ENCODE results near the gene ATL2. TPM values are rescaled to one million over a fixed set of nuclear protein-coding genes. Genes with fewer than 3 reads are reported as not detected.

Gene ATL2
- total and polyA plus RNA-seq, 2 of the 8 experiments (the other 6 are each of a cell fraction or from before 2014, with no cell fraction given) = 38.8 to 84.6 TPM

GRCh38 chr2:38298539-38298938, 78.5 kb downstream of the ATL2 start:
- H3K27ac ChIP-seq (ENCODE audit: low read depth, low read length) = no peak overlapping the region
- no peak overlapping the region for H4K8ac ChIP-seq (ENCODE audit: extremely low read depth, insufficient read depth, low read length)
- WGBS, 2 experiments (ENCODE audit: extremely low coverage in 1 of 2, insufficient coverage in 1 of 2, insufficient read length in 1 of 2, insufficient replicate concordance in 2 of 2, low coverage in 1 of 2, low lambda C conversion rate in 2 of 2, missing lambda C conversion rate in 1 of 2) = 83% methylated on average over 2 of the region's 2 CpGs; no CpG with 5 or more reads in 1 of the 2 experiments
- FAIRE-seq (no peak), DNase-seq (ENCODE audit: low read depth in 1 of 2, low spot score in 2 of 2) (no peak)
- no peak overlapping the region for H4K91ac ChIP-seq (replicated peaks; ENCODE audit: insufficient read length, low read length)
- peaks cover 0 to 13% of the 10 kb centered on the region in 2 experiments; a peak in 2 of 4 replicates for H3K79me2 ChIP-seq (ENCODE audit: control insufficient read depth in 1 of 2, insufficient read depth in 2 of 2, low read length in 2 of 2)
- H3K4me1 ChIP-seq (replicated peaks in 1 of 4; ENCODE audit: control insufficient read depth in 3 of 4, insufficient read depth in 4 of 4, low read length in 3 of 4) = peaks cover 1 to 12% (median 9%) of the 10 kb centered on the region in 4 experiments
- H3K23me2 ChIP-seq (ENCODE audit: low read depth, low read length) = no peaks in the 10 kb centered on the region
- no peak overlapping the region for H2BK12ac ChIP-seq (ENCODE audit: low read depth, low read length)
- no peak overlapping the region for H3K9ac ChIP-seq (replicated peaks in 1 of 4; ENCODE audit: extremely low read depth in 1 of 4, low read depth in 3 of 4, low read length in 3 of 4)
- H4K20me1 ChIP-seq (replicated peaks in 1 of 2; ENCODE audit: control insufficient read depth in 1 of 2, insufficient read depth in 2 of 2, low read length in 2 of 2) = peaks cover 0 to 2% of the 10 kb centered on the region in 2 experiments
- H2AK5ac ChIP-seq (ENCODE audit: low read depth, low read length) = no peak overlapping the region
- POLR2A ChIA-PET (ENCODE audit: partially characterized antibody) = no interaction called here
- no peaks in the 10 kb centered on the region for H3K9me3 ChIP-seq (ENCODE audit: insufficient read depth in 2 of 2, low read depth in 1 of 2, low read length in 1 of 2)
- H3K14ac ChIP-seq (ENCODE audit: insufficient read length) = no peak overlapping the region
- no peak overlapping the region for H3K23ac ChIP-seq (ENCODE audit: insufficient read length)
- H3K4me2 ChIP-seq (ENCODE audit: insufficient read depth in 1 of 2, low read depth in 2 of 2, low read length in 2 of 2) = no peak overlapping the region
- H4K5ac ChIP-seq (ENCODE audit: insufficient read length, low read depth, low read length) = no peak overlapping the region
- no peak overlapping the region for H3K18ac ChIP-seq (ENCODE audit: extremely low read depth, low read length)
- H3K27me3 ChIP-seq (replicated peaks in 1 of 4; ENCODE audit: control insufficient read depth in 3 of 4, extremely low read depth in 1 of 4, insufficient read depth in 3 of 4, low read length in 3 of 4) = no peaks in the 10 kb centered on the region
- CTCF ChIA-PET (ENCODE audit: partially characterized antibody) = no interaction called here
- peaks cover 6 to 49% (median 27%) of the 10 kb centered on the region in 4 experiments; a peak in 7 of 8 replicates for H3K36me3 ChIP-seq (ENCODE audit: control insufficient read depth in 2 of 4, insufficient read depth in 4 of 4, low read length in 3 of 4)
- no peak for TF ChIP-seq TEAD4 (IDR thresholded peaks at IDR 0.05; ENCODE audit: low read depth, low read length)
- no peak for TF ChIP-seq SP2 (IDR thresholded peaks at IDR 0.05; ENCODE audit: low read length)
- no peak for TF ChIP-seq SP4 (IDR thresholded peaks at IDR 0.05; ENCODE audit: low read length)
- no peak for TF ChIP-seq MAFK (IDR thresholded peaks at IDR 0.05; ENCODE audit: low read depth, low read length)
- TF ChIP-seq NANOG (IDR thresholded peaks at IDR 0.05; ENCODE audit: insufficient read depth, low read depth, low read length, poor library complexity, severe bottlenecking) = no peak
- no peak for TF ChIP-seq RXRA (IDR thresholded peaks at IDR 0.05; ENCODE audit: insufficient read depth, low read depth, low read length)
- TF ChIP-seq POLR2AphosphoS5 (IDR thresholded peaks at IDR 0.05; ENCODE audit: low read depth, low read length) = no peak
- TF ChIP-seq CREB1 (IDR thresholded peaks at IDR 0.05) = no peak
- no peak for TF ChIP-seq BCL11A (IDR thresholded peaks at IDR 0.05; ENCODE audit: low read depth in 2 of 2, low read length in 2 of 2)
- no peak overlapping the region for H2BK120ac ChIP-seq (replicated peaks; ENCODE audit: low read depth, low read length)
- no peak overlapping the region for H2BK5ac ChIP-seq (ENCODE audit: low read depth, low read length)
- no peak overlapping the region for H3K56ac ChIP-seq (replicated peaks; ENCODE audit: insufficient read length, low read depth, low read length)
- H3K4ac ChIP-seq (replicated peaks; ENCODE audit: insufficient read length, low read depth, low read length) = no peak overlapping the region
- H2BK20ac ChIP-seq (ENCODE audit: low read length) = no peak overlapping the region
- H2AFZ ChIP-seq (ENCODE audit: low read length) = no peak overlapping the region
- no peak overlapping the region for H3K4me3 ChIP-seq (ENCODE audit: extremely low read depth in 1 of 4, insufficient read depth in 2 of 4, low read depth in 3 of 4, low read length in 4 of 4)
- H3K79me1 ChIP-seq (ENCODE audit: low read depth, low read length) = peaks cover 4% of the 10 kb centered on the region
- H2BK15ac ChIP-seq (ENCODE audit: low read length) = no peak overlapping the region

Data from H1 (cell line).